HFF-Myc (cell line): ENCODE results near the gene TTLL5.

Source experiments
- DNase-seq: peaks from one replicate; pipeline ENCODE4 v3.0.0-alpha.2; 2011; ENCODE audit warnings: low read depth; ENCODE audit errors: extremely low read depth
- H3K4me3 ChIP-seq: replicated peaks from 2 replicates; pipeline ENCODE4 v1.5.1; 2011; ENCODE audit warnings: low read depth, mild to moderate bottlenecking, control low read depth, low read length
- TF ChIP-seq, protein P1 (sequence below): IDR thresholded peaks from 2 replicates; pipeline ENCODE4 v1.5.1; 2012; ENCODE audit warnings: mild to moderate bottlenecking, low read depth, low read length, control low read depth; ENCODE audit errors: missing control alignments

The TTLL5 gene

GRCh38 chr14:75626396-75626795, 34.6 kb upstream of the TTLL5 start:
- TF ChIP-seq, protein P1, sequence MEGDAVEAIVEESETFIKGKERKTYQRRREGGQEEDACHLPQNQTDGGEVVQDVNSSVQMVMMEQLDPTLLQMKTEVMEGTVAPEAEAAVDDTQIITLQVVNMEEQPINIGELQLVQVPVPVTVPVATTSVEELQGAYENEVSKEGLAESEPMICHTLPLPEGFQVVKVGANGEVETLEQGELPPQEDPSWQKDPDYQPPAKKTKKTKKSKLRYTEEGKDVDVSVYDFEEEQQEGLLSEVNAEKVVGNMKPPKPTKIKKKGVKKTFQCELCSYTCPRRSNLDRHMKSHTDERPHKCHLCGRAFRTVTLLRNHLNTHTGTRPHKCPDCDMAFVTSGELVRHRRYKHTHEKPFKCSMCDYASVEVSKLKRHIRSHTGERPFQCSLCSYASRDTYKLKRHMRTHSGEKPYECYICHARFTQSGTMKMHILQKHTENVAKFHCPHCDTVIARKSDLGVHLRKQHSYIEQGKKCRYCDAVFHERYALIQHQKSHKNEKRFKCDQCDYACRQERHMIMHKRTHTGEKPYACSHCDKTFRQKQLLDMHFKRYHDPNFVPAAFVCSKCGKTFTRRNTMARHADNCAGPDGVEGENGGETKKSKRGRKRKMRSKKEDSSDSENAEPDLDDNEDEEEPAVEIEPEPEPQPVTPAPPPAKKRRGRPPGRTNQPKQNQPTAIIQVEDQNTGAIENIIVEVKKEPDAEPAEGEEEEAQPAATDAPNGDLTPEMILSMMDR: no peak
- DNase-seq: no peak
- no peak overlapping the region for H3K4me3 ChIP-seq

- H3K4me3 ChIP-seq: no peak overlapping the region
- no peak for DNase-seq
- TF ChIP-seq, protein P1: no peak
Observed at GRCh38 chr14:75626863-75627262, 34.2 kb upstream of the TTLL5 start.

DNA sequence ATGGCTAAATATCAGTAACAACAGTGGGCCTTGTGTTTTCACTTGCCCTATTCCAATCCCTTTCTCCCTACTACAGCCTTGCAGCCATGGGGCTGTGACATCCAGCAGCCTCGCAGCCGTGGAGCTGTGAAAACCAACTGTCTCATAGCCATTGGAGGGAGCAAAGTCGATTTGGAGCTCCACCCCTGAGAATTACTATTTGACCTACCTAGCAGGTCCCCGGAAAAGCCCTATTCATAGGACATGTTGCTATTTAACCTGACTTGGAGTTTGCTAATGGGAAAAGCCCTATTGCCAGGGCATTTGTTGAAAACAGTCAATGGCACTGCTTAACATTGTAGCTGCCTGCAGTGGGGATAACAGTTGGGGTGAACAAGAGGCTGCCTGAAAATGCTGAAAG, 33.6 kb upstream of the TTLL5 start:
- no peak overlapping the region for H3K4me3 ChIP-seq
- no peak for DNase-seq
- TF ChIP-seq, protein P1: no peak

DNA sequence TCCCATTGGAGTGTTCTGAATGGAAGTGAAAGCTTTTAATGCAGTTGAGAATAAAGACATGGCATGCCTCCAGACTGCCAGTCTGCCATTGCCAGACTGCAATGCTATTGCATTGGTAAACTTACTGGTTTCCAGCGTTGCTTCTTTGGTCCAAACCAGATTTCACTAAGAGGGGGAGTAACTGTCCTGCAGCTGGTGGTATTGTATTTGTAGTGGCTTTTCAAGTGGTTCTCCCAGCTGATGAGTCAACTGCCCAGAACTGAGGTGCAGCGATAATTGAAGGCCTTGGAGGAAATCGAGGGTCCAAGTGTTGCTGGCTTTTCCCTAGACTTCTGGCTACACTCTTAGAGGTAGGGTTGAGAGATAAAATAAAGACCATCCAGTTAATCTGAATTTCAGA, 32.2 kb upstream of the TTLL5 start:
- TF ChIP-seq, protein P1: no peak
- H3K4me3 ChIP-seq: no peak overlapping the region
- DNase-seq: no peak

- TF ChIP-seq, protein P1: no peak
- DNase-seq: no peak
- no peak overlapping the region for H3K4me3 ChIP-seq
Observed at GRCh38 chr14:75630695-75631452, 30.2 kb upstream of the TTLL5 start.

- no peak overlapping the region for H3K4me3 ChIP-seq
- no peak for DNase-seq
- TF ChIP-seq, protein P1: no peak
Observed at GRCh38 chr14:75631453-75631831, 29.6 kb upstream of the TTLL5 start.

- no peak for DNase-seq
- no peak overlapping the region for H3K4me3 ChIP-seq
Observed at GRCh38 chr14:75634848-75635247, 26.2 kb upstream of the TTLL5 start.

More at GRCh38 chr14:75634848-75635247, 26.2 kb upstream of the TTLL5 start:
- TF ChIP-seq, protein P1: no peak
